GM18909 (cell line): ENCODE measurements around the gene CLMN.

ENCODE experiments used
- ATAC-seq: cut with Tn5 transposase; IDR thresholded peaks from one replicate; pipeline ENCODE4 v1.9.1; 2021; ENCODE audit warnings: mild to moderate bottlenecking; ENCODE audit not compliant: unreplicated experiment, poor library complexity

CLMN gene

GRCh38 chr14:95250140-95250769 is 69.5 kb downstream of the CLMN start:
- ATAC-seq = no peak

- ATAC-seq = no peak
Observed at GRCh38 chr14:95248432-95248831, 71.3 kb downstream of the CLMN start.

DNA sequence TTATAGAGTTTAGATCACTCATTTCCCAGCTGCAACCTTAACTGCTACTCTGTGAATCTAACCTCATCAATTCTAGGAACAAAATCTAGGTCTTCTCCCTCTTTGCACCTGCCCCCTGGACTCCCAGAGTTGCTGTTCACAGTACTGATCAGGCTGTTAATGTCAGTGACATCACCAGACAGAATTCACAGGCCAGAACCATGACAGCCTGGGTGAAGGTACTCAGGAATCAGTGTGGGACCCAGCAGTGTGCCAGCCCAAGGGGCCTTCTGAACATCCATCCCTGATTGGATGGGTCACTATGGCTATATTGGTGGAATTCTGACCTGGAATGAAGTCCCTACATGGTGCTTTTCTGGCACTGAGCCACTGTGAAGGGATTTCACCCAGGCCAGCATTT is 72.8 kb downstream of the CLMN start:
- no peak for ATAC-seq

- no peak for ATAC-seq
Observed at GRCh38 chr14:95245334-95245733, 74.4 kb downstream of the CLMN start.

DNA sequence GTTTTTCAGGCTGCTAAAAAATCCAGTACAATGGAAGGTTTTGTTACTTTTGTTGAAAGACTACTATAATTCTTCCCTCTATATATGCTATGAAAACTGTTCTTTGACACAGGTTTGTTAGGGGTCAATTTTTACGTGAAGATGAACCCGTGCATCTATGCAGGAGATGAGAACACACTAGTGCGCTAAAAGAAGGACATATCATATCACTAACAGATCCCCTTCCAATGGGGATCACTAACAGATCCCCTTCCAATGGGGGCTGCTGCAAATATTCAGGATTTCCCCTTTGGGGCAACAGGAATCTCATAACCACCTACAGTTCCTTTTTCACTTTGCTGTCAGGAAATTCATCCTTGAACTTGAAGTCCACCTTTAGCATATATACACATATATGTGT is 75.1 kb downstream of the CLMN start:
- ATAC-seq = no peak

- no peak for ATAC-seq
Observed at GRCh38 chr14:95242870-95243269, 76.8 kb downstream of the CLMN start.

DNA sequence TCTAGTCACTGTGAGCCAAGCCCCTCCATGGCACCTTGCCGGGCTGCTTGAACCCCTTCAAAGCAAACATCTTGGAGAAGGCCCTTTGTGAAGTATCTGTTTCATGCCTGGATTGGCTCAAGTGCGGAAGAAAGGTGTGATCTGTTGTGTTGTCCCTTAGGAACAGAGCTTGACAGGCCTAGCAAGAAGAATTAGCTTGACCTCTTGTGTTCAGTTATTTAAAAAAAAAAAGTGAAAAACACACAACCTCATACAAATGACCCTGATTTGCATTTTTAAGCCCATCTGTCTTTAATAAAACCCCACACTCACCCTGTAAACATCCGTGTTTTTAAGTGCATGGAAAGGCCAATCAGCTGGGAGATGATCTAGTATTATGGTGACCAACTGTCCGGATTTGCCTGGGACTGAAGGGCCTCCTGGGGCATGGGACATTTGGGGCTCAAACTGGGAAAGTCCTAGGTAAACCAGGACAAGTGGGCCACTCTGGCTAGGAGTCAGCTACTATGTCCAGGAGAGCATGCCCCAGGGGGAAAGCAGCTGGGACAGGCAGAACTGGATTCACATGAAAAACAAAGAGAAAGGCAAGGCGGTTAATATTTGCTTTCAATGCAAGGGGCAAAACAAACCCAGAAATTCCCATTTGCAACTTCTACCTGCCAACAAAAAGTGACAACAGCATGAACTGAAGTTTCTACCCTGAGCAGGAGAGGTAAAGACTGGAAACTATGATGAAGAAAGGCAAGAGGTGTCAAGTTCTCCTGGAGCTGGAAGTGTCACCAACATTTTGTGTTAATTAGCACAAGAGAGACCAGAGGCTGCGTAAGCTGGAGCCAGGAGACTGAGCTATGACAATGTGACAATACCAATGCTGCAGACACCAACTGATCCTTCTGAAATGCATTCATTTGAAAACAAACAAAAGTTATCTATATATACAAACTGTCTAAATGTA is 78.6 kb downstream of the CLMN start:
- ATAC-seq = no peak

- ATAC-seq = no peak
Observed at GRCh38 chr14:95238487-95239298, 81.0 kb downstream of the CLMN start.

GRCh38 chr14:95237958-95238340 is 81.8 kb downstream of the CLMN start:
- no peak for ATAC-seq

- ATAC-seq = no peak
Observed at GRCh38 chr14:95237121-95237957, 82.4 kb downstream of the CLMN start.

DNA sequence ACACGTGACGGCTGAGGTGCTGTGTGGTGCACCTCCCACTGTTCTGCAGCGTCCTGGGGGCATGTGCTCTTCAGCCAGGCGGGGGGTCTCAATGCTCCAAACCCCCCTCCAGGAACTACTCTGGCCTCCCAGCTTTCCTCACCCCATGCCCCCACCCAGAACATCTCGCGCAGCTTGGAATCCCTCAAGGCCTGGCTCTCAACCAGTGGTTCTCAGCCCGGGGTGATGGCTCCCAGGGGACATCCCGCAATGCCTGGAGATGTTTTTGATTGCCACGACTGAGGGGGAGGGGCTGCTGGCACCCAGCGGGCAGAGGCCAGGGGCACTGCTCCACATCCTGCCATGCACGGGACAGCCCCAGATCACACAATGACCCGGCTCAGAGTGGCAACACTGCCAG is 83.5 kb downstream of the CLMN start:
- ATAC-seq = no peak

DNA sequence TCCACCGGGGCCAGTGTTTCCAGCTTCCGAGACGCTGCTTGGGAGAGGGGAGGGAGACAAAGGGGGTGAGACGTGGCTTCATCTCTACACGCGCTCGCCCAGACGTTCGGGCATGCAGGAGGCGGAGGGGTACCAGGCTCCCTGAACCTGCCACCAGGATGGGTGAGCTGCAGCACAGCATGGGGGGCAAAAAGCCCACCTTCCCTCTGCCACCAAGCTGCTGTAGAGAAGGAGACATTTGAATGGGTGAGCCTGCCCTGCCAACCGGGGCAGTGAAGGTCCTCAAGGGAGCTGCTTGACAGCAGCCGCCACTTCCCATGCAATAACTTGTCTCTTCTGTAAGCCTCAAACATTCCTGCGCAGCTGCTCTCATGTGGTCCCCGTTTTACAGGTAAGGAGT is 83.9 kb downstream of the CLMN start:
- ATAC-seq = no peak

GRCh38 chr14:95235351-95235750 is 84.4 kb downstream of the CLMN start:
- no peak for ATAC-seq

DNA sequence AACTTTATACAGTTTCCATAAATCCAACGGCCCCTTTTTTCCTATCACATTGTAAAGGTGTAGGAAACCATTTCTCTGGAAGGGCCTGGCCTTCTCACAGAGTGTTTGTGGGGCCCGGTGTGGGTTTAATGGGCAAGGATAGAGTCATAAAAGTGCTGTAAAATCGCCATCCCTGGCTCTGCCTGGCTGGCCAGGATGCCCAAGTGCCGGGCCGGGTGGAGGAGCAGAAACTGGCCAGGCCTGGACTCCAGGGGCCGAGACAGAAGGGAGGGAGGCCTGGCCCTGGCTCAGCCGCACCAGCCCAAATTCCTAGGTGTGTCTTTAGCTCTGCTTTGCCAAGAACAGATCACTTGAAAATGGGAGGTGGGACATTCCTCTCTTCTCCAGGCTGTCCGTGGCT is 85.3 kb downstream of the CLMN start:
- ATAC-seq = no peak

DNA sequence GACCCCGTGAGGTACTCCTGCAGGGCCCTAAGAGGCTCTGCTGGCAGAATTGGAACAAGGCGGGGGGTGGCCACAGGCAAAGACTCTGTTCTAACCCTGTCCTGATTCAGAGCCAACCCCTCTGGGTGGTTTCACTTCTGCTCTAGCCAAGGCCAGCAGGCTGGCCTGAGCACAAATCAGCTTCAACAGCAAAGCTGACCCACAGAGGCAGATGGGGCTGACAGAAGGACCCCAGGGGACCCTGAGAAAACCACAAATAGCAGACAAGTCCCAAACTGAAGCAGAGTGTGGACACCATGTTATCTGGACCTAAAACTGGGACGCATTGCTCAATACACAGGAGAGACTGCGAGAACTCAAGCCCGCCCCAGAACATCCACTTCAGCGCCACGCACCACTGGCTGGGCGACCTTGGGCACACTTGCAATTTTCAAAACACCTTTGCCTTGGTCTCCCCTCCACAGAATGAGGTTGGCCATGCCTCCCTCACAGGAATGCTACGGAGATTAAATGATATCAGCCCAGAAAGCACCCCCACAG is 85.9 kb downstream of the CLMN start:
- peak; percentile 96 for ATAC-seq

- no peak for ATAC-seq
Observed at GRCh38 chr14:95232894-95233584, 86.7 kb downstream of the CLMN start.

DNA sequence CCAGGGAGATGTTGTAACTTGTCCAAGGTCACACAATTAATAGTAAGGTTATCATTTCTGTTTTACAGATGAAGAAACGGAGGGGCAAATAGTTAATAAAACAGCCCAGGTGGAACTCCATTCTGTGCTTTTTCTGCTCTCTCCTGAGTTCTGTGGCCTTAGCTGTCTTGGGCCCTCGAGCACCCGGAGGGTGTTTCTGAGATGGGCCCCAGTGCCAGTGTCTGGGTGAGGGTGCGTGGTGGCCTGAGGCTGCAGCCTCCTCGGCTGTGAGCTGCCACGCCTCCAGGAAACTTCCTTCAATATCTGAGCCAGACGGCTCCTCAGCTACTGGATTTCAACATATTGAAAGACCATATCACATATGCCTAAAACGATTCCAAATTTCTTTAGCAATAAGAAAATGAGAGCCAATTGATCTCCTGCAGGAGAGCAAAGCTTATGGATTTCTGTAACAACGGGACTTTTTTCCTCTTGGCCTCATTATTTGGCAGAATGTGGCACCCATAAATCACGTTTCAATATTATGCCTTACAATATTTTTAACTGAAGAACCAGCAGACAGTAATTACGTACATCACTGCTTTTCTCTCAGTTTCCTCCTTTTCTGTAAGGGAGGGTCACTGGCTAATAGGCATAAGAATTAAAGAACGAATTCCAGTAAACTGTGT is 87.6 kb downstream of the CLMN start:
- no peak for ATAC-seq

DNA sequence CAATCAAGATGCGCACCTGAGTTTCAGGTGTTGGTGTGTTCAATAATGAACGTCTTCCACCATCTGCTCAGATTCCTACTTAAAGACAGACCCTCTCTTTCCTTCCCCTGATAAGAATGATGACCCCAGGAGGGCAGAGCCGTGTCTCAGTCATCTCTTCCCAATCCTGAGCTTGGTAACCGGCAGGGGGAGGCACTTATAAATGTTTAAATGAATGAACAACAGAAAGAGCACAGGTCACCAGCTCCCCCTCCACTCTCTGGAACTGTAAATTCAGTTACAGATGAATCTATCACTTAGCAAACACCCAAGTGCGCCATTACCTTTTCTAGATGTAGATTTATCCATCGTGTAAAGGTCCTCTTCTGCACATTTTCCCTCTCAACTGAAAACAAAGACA is 90.0 kb downstream of the CLMN start:
- no peak for ATAC-seq

DNA sequence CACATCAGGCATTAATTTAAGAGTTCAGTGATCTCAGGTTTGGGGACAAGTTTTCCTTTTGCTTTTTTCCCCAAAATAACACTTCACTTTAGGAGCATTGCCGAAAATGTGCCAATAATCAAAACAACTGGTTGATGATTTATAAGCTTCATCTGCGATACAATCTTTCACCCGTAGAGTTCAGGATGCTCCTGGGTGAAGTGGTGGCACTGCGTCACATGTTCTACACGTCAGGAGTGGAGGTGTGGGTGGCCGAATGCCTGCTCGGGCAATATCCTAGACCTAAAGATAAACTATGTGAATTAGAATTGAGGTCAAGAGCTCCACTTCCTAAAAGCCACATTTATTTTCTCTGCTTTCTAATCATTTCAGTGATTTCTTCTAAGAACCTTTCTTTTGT is 91.5 kb downstream of the CLMN start:
- no peak for ATAC-seq
